B cell (primary cell): ENCODE data around the gene QRFPR. TPM values are rescaled to one million over a fixed set of nuclear protein-coding genes. Genes with fewer than 3 reads are reported as not detected.

ENCODE experiments used
- ATAC-seq: fragments of 200-7000 bp; cut with Tn5 transposase; one replicate; pipeline ENCODE4 v1.10.0; 2021; ENCODE audit warnings: low read depth, mild to moderate bottlenecking, moderate number of reproducible peaks, moderate library complexity
- CTCF ChIA-PET: fragments of 350-600 bp; sonication (Branson Sonifier 250); formaldehyde crosslinking; loops from one replicate; lab custom pipeline; 2021; ENCODE audit warnings: antibody characterized with exemption, inconsistent platforms; lab: Charles Lee
- POLR2A ChIA-PET: fragments of 350-600 bp; sonication (Branson Sonifier 250); formaldehyde crosslinking; loops from one replicate; lab custom pipeline; 2021; ENCODE audit warnings: antibody characterized with exemption; lab: Charles Lee
- DNase-seq: peaks from one replicate; pipeline ENCODE4 v3.0.0; 2013
- H2AFZ ChIP-seq: 2 replicates; pipeline ENCODE4 v1.6.1; 2012; ENCODE audit warnings: mild to moderate bottlenecking, low read depth, low read length; ENCODE audit not compliant: insufficient read depth, poor library complexity, severe bottlenecking
- H3K27ac ChIP-seq, 2 donors: 1 replicate in 1 of 2; 2 replicates in 1 of 2; pipeline ENCODE4 v1.5.1; 2012 to 2013; ENCODE audit warnings: low read length in 2 of 2, mild to moderate bottlenecking in 2 of 2, moderate library complexity in 1 of 2
- H3K27me3 ChIP-seq, 4 experiments: fragments of 200-600 bp in 1 of 4; sonication (generic) in 1 of 4; replicated peaks in 1 of 4; 1 replicate in 2 of 4; 2 replicates in 2 of 4; pipeline versions ENCODE4 v1.6.1 to v1.7.0; 2013 to 2016; ENCODE audit warnings: low read length in 3 of 4, mild to moderate bottlenecking in 2 of 4, mixed read lengths in 1 of 4, moderate library complexity in 1 of 4; ENCODE audit not compliant: insufficient read depth in 4 of 4, control insufficient read depth in 3 of 4; ENCODE audit errors: control extremely low read depth in 1 of 4
- H3K36me3 ChIP-seq, 2 experiments: replicated peaks in 1 of 2; 1 replicate in 1 of 2; 2 replicates in 1 of 2; pipeline versions ENCODE4 v1.6.1 to v1.7.1; 2013; ENCODE audit warnings: low read length in 1 of 2; ENCODE audit not compliant: insufficient read depth in 2 of 2, control insufficient read depth in 1 of 2; ENCODE audit errors: control extremely low read depth in 1 of 2, extremely low read depth in 1 of 2
- H3K4me1 ChIP-seq, 2 donors: fragments of 200-600 bp in 1 of 2; sonication (generic) in 1 of 2; 1 replicate in 1 of 2; 2 replicates in 1 of 2; pipeline versions ENCODE4 v1.5.1 to v1.6.1; 2013 to 2017; ENCODE audit warnings: low read length in 2 of 2; ENCODE audit not compliant: control insufficient read depth in 2 of 2, insufficient read depth in 2 of 2
- H3K4me2 ChIP-seq: replicated peaks from 2 replicates; pipeline ENCODE3; 2012; ENCODE audit warnings: mild to moderate bottlenecking, low read depth, low read length; ENCODE audit not compliant: poor library complexity, severe bottlenecking
- H3K4me3 ChIP-seq, 5 experiments: fragments of 200-600 bp in 1 of 5; sonication (generic) in 1 of 5; 1 replicate in 3 of 5; 2 replicates in 2 of 5; pipeline versions ENCODE4 v1.5.1 to v1.7.0; 2011 to 2016; ENCODE audit warnings: low read length in 4 of 5, mild to moderate bottlenecking in 4 of 5, low read depth in 2 of 5, control low read depth in 1 of 5, moderate library complexity in 1 of 5; ENCODE audit not compliant: insufficient read depth in 1 of 5; ENCODE audit errors: control extremely low read depth in 1 of 5, extremely low read depth in 1 of 5
- H3K79me2 ChIP-seq: fragments of 200-600 bp; sonication (generic); one replicate; pipeline ENCODE4 v1.6.0; 2016; ENCODE audit warnings: low read length; ENCODE audit not compliant: control insufficient read depth, insufficient read depth
- H3K9ac ChIP-seq: fragments of 200-600 bp; sonication (generic); 2 replicates; pipeline ENCODE4 v1.6.1; 2017; ENCODE audit warnings: mild to moderate bottlenecking, low read length, moderate library complexity
- H3K9me3 ChIP-seq, 3 donors: one replicate each; pipeline versions ENCODE4 v1.6.1 to v1.7.1; 2013; ENCODE audit warnings: low read length in 2 of 3; ENCODE audit not compliant: control insufficient read depth in 2 of 3, insufficient read depth in 1 of 3; ENCODE audit errors: control extremely low read depth in 1 of 3
- H4K20me1 ChIP-seq: 2 replicates; pipeline ENCODE4 v1.6.0; 2012; ENCODE audit warnings: mild to moderate bottlenecking, low read length; ENCODE audit not compliant: insufficient read depth, control insufficient read depth, poor library complexity, severe bottlenecking
- H3K27ac Mint-ChIP-seq: one replicate; pipeline ENCODE4 v1.8.0; 2021; ENCODE audit warnings: mixed read lengths
- H3K27me3 Mint-ChIP-seq: one replicate; pipeline ENCODE4 v1.8.0; 2021; ENCODE audit warnings: mixed read lengths
- H3K4me1 Mint-ChIP-seq: one replicate; pipeline ENCODE4 v1.8.0; 2021; ENCODE audit warnings: mixed read lengths
- H3K4me3 Mint-ChIP-seq: one replicate; pipeline ENCODE4 v1.8.0; 2021; ENCODE audit warnings: mixed read lengths
- H3K9me3 Mint-ChIP-seq: one replicate; pipeline ENCODE4 v1.8.0; 2022; ENCODE audit warnings: mixed read lengths; ENCODE audit not compliant: insufficient read depth
- EZH2 ChIP-seq: IDR thresholded peaks from 2 replicates; pipeline ENCODE4 v1.6.1; 2012; ENCODE audit warnings: borderline replicate concordance, low read depth, mild to moderate bottlenecking, moderate library complexity, low read length; ENCODE audit not compliant: insufficient read depth, poor library complexity, severe bottlenecking
- WGBS: methylation state at CpG from one replicate; pipeline ENCODE4 v1.1.5; 2013; ENCODE audit warnings: missing lambda C conversion rate; ENCODE audit not compliant: insufficient coverage; 5-methylcytosine and 5-hydroxymethylcytosine counted together
- intact Hi-C: fragments of 100-400 bp; cut with micrococcal nuclease; formaldehyde crosslinking; loops from one replicate; pipeline ENCODE4 v1.10.0; 2022
- polyA minus RNA-seq: library from RNA; depleted of rRNA, polyadenylated mRNA; stranded (reverse); fragments of >200 nt; gene quantifications from 2 replicates; pipeline ENCODE4 v1.2.3, GENCODE V29; 2012
- polyA plus RNA-seq: library from polyadenylated mRNA; depleted of rRNA; stranded (reverse); fragments of >200 nt; gene quantifications from 2 replicates; pipeline ENCODE4 v1.2.3, GENCODE V29; 2012
- total RNA-seq, 2 donors: library from RNA; stranded (reverse); fragments of 120-200 nt in 1 of 2; gene quantifications; 1 replicate in 1 of 2; 2 replicates in 1 of 2; pipeline versions ENCODE4 v1.2.3 to v1.2.4, GENCODE V29; 2013 to 2022
- TF ChIP-seq, protein P1 (sequence below): fragments of 200-600 bp; IDR thresholded peaks from one replicate; pipeline ENCODE4 v1.8.0; 2022; ENCODE audit warnings: antibody characterized with exemption, mild to moderate bottlenecking

Gene QRFPR
- not detected in 2 replicates for total RNA-seq
- not detected for total RNA-seq (2013)
- not detected in 2 replicates for polyA plus RNA-seq
- polyA minus RNA-seq = not detected in 2 replicates

DNA sequence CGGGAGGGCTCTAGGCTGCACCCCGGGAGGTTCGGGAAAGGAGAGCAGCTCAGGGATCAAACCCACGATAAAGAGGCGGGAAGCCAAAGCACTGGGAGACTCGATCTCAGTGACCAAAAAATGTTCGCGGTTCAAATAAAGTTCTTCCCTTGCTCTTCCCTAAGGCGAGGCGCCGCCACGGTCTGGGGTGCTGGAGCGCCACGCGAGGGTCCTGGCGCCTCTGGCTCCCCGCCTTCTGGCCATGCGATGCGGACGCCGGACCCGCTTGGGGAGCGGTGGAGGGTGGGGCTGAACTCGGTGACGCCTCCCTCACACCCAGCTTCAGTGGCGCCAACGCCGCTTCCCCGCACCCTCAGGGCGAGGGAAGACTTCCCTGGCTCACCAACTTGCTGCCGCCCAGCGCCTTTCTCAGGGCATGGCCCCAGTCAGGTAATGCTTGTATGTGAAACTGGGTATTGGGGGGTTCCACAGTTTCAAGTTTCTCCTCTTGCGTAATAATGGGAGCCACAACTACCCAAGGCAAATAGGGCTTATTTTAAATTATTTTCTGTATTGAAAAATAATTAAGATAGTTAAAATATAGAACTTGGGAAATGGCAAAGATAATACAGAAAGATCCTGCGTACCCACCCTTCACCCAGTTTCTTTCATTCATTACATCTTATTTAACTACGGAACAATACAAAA lies at the start of gene QRFPR:
TSS of gene QRFPR (minus strand) at position 243 of the 687 bp plus-strand sequence. CDS start 371 bp downstream, outside the sequence.
- Mint-ChIP-seq H3K9me3 (no peaks in the 10 kb centered on the region), H3K4me3 (no peak within 1 kb of the TSS), H3K27ac (no peak within 1 kb of the TSS), H3K27me3 (peaks cover 54% of the 10 kb centered on the region), H3K4me1 (no peaks in the 10 kb centered on the region)
- intact Hi-C loops = no loop called here
- Histone ChIP-seq H3K4me3 (no peak within 1 kb of the TSS), H3K9me3 (peaks cover 0 to 11% (median 0%) of the 10 kb centered on the region in 3 donors), H3K27ac (no peak within 1 kb of the TSS), H3K79me2 (no peaks in the 10 kb centered on the region), H3K36me3 (no peaks in the 10 kb centered on the region), H3K9ac (no peak within 1 kb of the TSS), H4K20me1 (no peaks in the 10 kb centered on the region), H3K27me3 (peaks cover 0 to 18% (median 10%) of the 10 kb centered on the region in 4 experiments), H3K4me1 (no peaks in the 10 kb centered on the region), H2AFZ (peak within 1 kb of the TSS; percentile 28), H3K4me2 (no peak within 1 kb of the TSS)
- no peak for ATAC-seq
- 11% methylated on average over 24 of the region's 35 CpGs for WGBS
- POLR2A ChIA-PET = no interaction called here
- TF ChIP-seq, protein P1, sequence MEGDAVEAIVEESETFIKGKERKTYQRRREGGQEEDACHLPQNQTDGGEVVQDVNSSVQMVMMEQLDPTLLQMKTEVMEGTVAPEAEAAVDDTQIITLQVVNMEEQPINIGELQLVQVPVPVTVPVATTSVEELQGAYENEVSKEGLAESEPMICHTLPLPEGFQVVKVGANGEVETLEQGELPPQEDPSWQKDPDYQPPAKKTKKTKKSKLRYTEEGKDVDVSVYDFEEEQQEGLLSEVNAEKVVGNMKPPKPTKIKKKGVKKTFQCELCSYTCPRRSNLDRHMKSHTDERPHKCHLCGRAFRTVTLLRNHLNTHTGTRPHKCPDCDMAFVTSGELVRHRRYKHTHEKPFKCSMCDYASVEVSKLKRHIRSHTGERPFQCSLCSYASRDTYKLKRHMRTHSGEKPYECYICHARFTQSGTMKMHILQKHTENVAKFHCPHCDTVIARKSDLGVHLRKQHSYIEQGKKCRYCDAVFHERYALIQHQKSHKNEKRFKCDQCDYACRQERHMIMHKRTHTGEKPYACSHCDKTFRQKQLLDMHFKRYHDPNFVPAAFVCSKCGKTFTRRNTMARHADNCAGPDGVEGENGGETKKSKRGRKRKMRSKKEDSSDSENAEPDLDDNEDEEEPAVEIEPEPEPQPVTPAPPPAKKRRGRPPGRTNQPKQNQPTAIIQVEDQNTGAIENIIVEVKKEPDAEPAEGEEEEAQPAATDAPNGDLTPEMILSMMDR = no peak
- no peak for TF ChIP-seq EZH2
- CTCF ChIA-PET = no interaction called here
- DNase-seq = no peak

DNA sequence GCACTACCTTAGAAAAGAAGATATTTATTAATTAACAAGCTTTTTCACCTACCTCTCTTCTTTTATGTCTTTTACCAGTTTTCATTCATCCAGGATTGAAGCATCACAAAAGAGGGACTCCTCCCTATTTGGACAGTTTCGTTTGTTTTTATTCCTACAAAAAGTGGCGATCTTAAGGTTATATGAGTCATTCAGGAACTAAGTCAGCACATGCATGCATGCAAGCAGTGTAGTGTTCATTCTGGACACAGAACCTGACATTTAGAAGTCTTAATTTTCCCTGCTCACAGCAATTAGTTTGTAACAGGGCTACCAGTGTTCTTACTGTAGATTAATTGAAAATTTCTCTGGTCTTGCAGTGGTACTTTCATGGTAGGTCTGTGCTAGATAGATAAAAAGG lies 47.9 kb upstream of the QRFPR start:
- ChIA-PET CTCF (no interaction called here), POLR2A (no interaction called here)
- WGBS = 90% methylated on average over 2 of the region's 2 CpGs
- Mint-ChIP-seq H3K27ac (no peak overlapping the region), H3K9me3 (no peaks in the 10 kb centered on the region), H3K4me3 (no peak overlapping the region), H3K27me3 (peaks cover 4% of the 10 kb centered on the region), H3K4me1 (no peaks in the 10 kb centered on the region)
- no peaks in the 10 kb centered on the region for H3K4me1 ChIP-seq
- no peak overlapping the region for H2AFZ ChIP-seq
- no peak overlapping the region for H3K4me2 ChIP-seq
- TF ChIP-seq, protein P1 = no peak
- TF ChIP-seq EZH2 = no peak
- peaks cover 0 to 1% (median 0%) of the 10 kb centered on the region in 3 donors for H3K9me3 ChIP-seq
- ATAC-seq = no peak
- H3K9ac ChIP-seq = no peak overlapping the region
- no peaks in the 10 kb centered on the region for H3K27me3 ChIP-seq
- H3K36me3 ChIP-seq = no peaks in the 10 kb centered on the region
- no peak overlapping the region for H3K4me3 ChIP-seq
- no peak for DNase-seq
- intact Hi-C loops = no loop called here
- no peak overlapping the region for H3K27ac ChIP-seq
- no peaks in the 10 kb centered on the region for H4K20me1 ChIP-seq
- no peaks in the 10 kb centered on the region for H3K79me2 ChIP-seq
